PC-9 (cell line): ENCODE results near the gene PTPRS. TPM values are rescaled to one million over a fixed set of nuclear protein-coding genes. Genes with fewer than 3 reads are reported as not detected.

Source experiments
- BruUV-seq: library from RNA; stranded (reverse); fragments of 400-500 nt; replicated peaks from 2 replicates; lab custom pipeline; 2021; lab: Mats Ljungman, UMichigan
- CTCF ChIA-PET: fragments of 300-600 bp; sonication (Branson Sonifier 250); formaldehyde crosslinking; loops from one replicate; lab custom pipeline; 2022; ENCODE audit warnings: antibody characterized with exemption; lab: Charles Lee
- POLR2A ChIA-PET: fragments of 300-600 bp; sonication (Branson Sonifier 250); formaldehyde crosslinking; loops from one replicate; lab custom pipeline; 2022; ENCODE audit warnings: antibody characterized with exemption; ENCODE audit not compliant: unreplicated experiment; lab: Charles Lee
- DNase-seq, 2 experiments: peaks; one replicate each; pipeline versions ENCODE4 v3.0.0 to v3.0.0-alpha.2; 2015 to 2022; ENCODE audit warnings: mixed read lengths in 1 of 2
- H2AFZ ChIP-seq: fragments of 200-600 bp; sonication (generic); 2 replicates; pipeline ENCODE4 v1.8.1; 2017; ENCODE audit warnings: antibody characterized with exemption
- H3F3A ChIP-seq: fragments of 200-600 bp; sonication (generic); 2 replicates; pipeline ENCODE4 v1.8.1; 2017; ENCODE audit warnings: antibody characterized with exemption, mild to moderate bottlenecking, low read depth; ENCODE audit not compliant: insufficient read depth
- H3K27ac ChIP-seq: fragments of 200-600 bp; sonication (generic); 2 replicates; pipeline ENCODE4 v1.6.1; 2016; ENCODE audit warnings: mixed run types
- H3K27me3 ChIP-seq: fragments of 200-600 bp; sonication (generic); 2 replicates; pipeline ENCODE4 v1.6.1; 2016; ENCODE audit warnings: low read depth, mixed run types; ENCODE audit not compliant: insufficient read depth
- H3K36me3 ChIP-seq: fragments of 200-600 bp; sonication (generic); 2 replicates; pipeline ENCODE4 v1.6.1; 2016; ENCODE audit warnings: low read depth, mixed run types
- H3K4me1 ChIP-seq: fragments of 200-600 bp; sonication (generic); replicated peaks from 2 replicates; pipeline ENCODE4 v1.6.1; 2016; ENCODE audit warnings: mixed run types; ENCODE audit not compliant: insufficient read depth
- H3K4me2 ChIP-seq: fragments of 200-600 bp; sonication (generic); 2 replicates; pipeline ENCODE4 v1.6.1; 2017; ENCODE audit warnings: mixed run types
- H3K4me3 ChIP-seq: fragments of 200-600 bp; sonication (generic); 2 replicates; pipeline ENCODE4 v1.6.1; 2016; ENCODE audit warnings: mixed run types
- H3K79me2 ChIP-seq: fragments of 200-600 bp; sonication (generic); 2 replicates; pipeline ENCODE4 v1.6.1; 2017; ENCODE audit warnings: low read depth, mixed run types
- H3K9me2 ChIP-seq: fragments of 200-600 bp; sonication (generic); 2 replicates; pipeline ENCODE4 v1.8.1; 2017; ENCODE audit warnings: mild to moderate bottlenecking; ENCODE audit not compliant: insufficient read depth
- H3K9me3 ChIP-seq: fragments of 200-600 bp; sonication (generic); 2 replicates; pipeline ENCODE4 v1.8.1; 2016; ENCODE audit warnings: low read depth; ENCODE audit not compliant: insufficient read depth
- H4K20me1 ChIP-seq: fragments of 200-600 bp; sonication (generic); 2 replicates; pipeline ENCODE4 v1.8.1; 2017; ENCODE audit not compliant: insufficient read depth
- EZH2 ChIP-seq: fragments of 200-600 bp; sonication (generic); IDR thresholded peaks from 2 replicates; pipeline ENCODE4 v1.8.0; 2017; ENCODE audit warnings: antibody characterized with exemption, low read depth
- intact Hi-C: fragments of 100-400 bp; cut with micrococcal nuclease; formaldehyde crosslinking; loops from one replicate; pipeline ENCODE4 v1.10.0; 2022; ENCODE audit not compliant: unreplicated experiment
- total RNA-seq: library from RNA; stranded (reverse); gene quantifications from 2 replicates; pipeline ENCODE4 v1.2.3, GENCODE V29; 2021
- TF ChIP-seq, protein P1 (sequence below): fragments of 200-600 bp; sonication (generic); conservative IDR thresholded peaks from 2 replicates; pipeline ENCODE4 v1.6.1; 2017; ENCODE audit warnings: mixed run types, antibody characterized with exemption, mild to moderate bottlenecking, moderate library complexity

PTPRS gene
- total RNA-seq, 1 experiment from 2014 or later: 131 TPM

DNA sequence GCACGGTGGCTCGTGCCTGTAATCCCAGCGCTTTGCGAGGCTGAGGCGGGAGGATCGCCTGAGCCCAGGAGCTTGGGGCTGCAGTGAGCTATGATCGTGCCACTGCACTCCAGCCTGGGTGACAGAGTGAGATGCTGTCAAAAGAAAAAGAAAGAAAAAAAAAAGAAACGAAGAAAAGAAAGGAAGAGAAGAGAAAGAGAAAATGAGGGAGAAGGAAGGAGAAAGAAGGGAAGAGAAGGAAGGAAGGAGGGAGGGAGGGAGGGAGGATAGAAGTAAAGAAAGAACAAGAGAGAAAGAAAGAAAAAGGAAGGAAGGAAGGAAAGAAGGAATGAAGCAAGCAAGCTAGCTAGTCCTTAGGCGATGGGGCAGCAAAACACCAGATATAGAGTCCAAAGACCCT is 14.1 kb downstream of the PTPRS start:
- Histone ChIP-seq H3K27ac (no peak overlapping the region), H3K4me1 (no peaks in the 10 kb centered on the region), H3K9me2 (no peaks in the 10 kb centered on the region), H3K27me3 (no peaks in the 10 kb centered on the region), H3K36me3 (no peaks in the 10 kb centered on the region), H2AFZ (no peak overlapping the region), H3F3A (no peaks in the 10 kb centered on the region), H3K4me2 (no peak overlapping the region), H4K20me1 (0 out of 2 replicates have a peak, but pooled peaks cover 2% of the 10 kb centered on the region), H3K79me2 (no peaks in the 10 kb centered on the region), H3K4me3 (no peak overlapping the region), H3K9me3 (no peaks in the 10 kb centered on the region)
- DNase-seq: no peak
- intact Hi-C loops: no loop called here
- TF ChIP-seq, protein P1, sequence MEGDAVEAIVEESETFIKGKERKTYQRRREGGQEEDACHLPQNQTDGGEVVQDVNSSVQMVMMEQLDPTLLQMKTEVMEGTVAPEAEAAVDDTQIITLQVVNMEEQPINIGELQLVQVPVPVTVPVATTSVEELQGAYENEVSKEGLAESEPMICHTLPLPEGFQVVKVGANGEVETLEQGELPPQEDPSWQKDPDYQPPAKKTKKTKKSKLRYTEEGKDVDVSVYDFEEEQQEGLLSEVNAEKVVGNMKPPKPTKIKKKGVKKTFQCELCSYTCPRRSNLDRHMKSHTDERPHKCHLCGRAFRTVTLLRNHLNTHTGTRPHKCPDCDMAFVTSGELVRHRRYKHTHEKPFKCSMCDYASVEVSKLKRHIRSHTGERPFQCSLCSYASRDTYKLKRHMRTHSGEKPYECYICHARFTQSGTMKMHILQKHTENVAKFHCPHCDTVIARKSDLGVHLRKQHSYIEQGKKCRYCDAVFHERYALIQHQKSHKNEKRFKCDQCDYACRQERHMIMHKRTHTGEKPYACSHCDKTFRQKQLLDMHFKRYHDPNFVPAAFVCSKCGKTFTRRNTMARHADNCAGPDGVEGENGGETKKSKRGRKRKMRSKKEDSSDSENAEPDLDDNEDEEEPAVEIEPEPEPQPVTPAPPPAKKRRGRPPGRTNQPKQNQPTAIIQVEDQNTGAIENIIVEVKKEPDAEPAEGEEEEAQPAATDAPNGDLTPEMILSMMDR: no peak
- no peak for TF ChIP-seq EZH2
- ChIA-PET POLR2A (interaction anchor here (0.6 kb wide), 1 partner anchor 354 kb away, joined by 3 read pairs; the partner anchor contains the start of gene MICOS13), CTCF (no interaction called here)
- no TSS peak for BruUV-seq

DNA sequence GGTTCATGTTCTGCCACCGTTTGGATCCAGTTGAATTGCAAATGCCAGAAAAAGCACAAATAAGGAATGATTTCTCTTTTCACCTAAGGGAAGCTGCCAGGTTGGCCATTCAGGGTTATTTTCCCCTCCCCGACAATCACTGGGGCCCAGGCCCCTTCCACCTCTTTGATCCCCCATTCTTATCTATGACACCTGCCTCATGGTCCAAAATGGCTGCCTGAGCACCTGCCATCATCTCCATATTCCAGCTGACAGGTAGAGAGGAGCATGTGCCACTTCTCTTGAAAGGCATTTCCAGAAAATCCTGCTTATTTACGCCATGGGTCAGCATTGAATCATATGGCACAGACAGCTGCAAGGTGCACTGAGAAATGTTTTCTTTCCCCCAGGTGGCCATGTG is 15.7 kb downstream of the PTPRS start:
- Histone ChIP-seq H3K4me1 (no peaks in the 10 kb centered on the region), H3K79me2 (no peaks in the 10 kb centered on the region), H3K4me3 (no peak overlapping the region), H4K20me1 (0 out of 2 replicates have a peak, but pooled peaks cover 5% of the 10 kb centered on the region), H3K27me3 (no peaks in the 10 kb centered on the region), H3F3A (no peaks in the 10 kb centered on the region), H3K9me3 (no peaks in the 10 kb centered on the region), H3K9me2 (no peaks in the 10 kb centered on the region), H3K36me3 (no peaks in the 10 kb centered on the region), H3K4me2 (no peak overlapping the region), H3K27ac (no peak overlapping the region), H2AFZ (no peak overlapping the region)
- TF ChIP-seq EZH2: no peak
- TF ChIP-seq, protein P1: no peak
- BruUV-seq: no TSS peak
- CTCF ChIA-PET: no interaction called here
- DNase-seq: no peak
- POLR2A ChIA-PET: no interaction called here
- intact Hi-C loops: no loop called here

DNA sequence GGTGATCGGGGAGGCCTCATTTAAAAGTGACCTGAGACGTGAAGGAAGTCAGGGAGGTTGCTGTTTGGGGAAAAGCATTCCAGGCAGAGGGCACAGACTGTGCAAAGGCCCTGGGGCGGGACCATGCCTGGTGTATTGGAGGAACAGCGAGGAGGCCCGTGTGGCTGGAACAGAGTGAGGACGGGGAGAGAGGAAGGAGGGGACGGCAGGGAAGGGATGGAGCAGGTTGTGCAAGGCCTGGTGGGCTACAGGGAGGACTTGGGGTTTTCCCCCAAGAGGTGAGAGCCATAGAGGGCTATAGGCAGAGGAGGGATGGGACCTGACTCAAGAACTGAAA is 17.2 kb downstream of the PTPRS start:
- no peaks in the 10 kb centered on the region for H3K9me3 ChIP-seq
- H3K9me2 ChIP-seq: no peaks in the 10 kb centered on the region
- DNase-seq: no peak
- no peaks in the 10 kb centered on the region for H3K36me3 ChIP-seq
- intact Hi-C loops: no loop called here
- H3K4me3 ChIP-seq: no peak overlapping the region
- BruUV-seq: no TSS peak
- H3F3A ChIP-seq: no peaks in the 10 kb centered on the region
- CTCF ChIA-PET: no interaction called here
- H3K4me1 ChIP-seq: no peaks in the 10 kb centered on the region
- POLR2A ChIA-PET: no interaction called here
- no peak overlapping the region for H3K4me2 ChIP-seq
- no peak overlapping the region for H3K27ac ChIP-seq
- no peak overlapping the region for H2AFZ ChIP-seq
- H4K20me1 ChIP-seq: 0 out of 2 replicates have a peak, but pooled peaks cover 5% of the 10 kb centered on the region
- no peaks in the 10 kb centered on the region for H3K27me3 ChIP-seq
- no peaks in the 10 kb centered on the region for H3K79me2 ChIP-seq
- no peak for TF ChIP-seq EZH2
- TF ChIP-seq, protein P1: no peak
